ENCODE results near the gene CCT2.
"Not testable (repeated sequence)": the region's sequence is repeated elsewhere in the genome, so short reads cannot be mapped to it uniquely, and the experiment has no call there.

CCT2 gene

DNA sequence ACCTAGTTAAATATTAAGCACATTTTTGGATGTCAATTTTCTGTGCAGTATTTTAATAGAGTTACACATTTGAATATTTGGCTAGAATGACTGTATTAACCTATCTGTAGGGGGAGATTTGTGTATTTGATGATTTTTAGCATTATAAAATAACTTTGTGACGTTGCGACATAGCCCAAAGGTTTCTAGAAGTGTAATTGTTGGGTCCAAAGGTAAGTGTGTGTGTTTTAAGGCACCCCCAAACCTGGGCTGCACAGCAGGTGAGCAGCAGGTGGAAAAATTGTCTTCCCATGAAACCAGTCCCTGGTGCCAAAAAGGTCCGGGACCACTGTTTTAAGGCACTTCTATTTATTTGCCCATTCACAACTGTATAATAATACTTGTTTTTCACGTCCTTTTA is 3.3 kb downstream of the CCT2 start:
- no peak for DNase-seq (ENCODE audit: low read depth in 2 of 2)

DNA sequence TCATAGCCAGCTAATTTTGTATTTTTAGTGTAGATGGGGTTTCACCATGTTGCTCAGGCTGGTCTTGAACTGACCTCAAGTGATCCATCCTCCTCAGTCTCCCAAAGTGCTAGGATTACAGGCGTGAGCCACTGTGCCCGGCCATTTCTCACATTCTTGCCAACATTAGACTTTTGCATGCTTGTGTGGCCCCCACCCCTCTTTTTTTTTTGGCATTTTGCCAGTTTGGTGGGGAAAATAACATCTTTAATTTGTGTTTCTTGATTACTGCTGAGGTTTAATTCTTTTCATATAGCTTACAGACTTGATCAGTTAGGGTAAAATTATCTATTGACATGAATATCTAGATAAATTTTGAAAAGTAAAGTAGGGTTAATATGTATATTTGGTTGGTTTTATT is 3.8 kb downstream of the CCT2 start:
- DNase-seq (ENCODE audit: low read depth in 2 of 2): no peak

DNA sequence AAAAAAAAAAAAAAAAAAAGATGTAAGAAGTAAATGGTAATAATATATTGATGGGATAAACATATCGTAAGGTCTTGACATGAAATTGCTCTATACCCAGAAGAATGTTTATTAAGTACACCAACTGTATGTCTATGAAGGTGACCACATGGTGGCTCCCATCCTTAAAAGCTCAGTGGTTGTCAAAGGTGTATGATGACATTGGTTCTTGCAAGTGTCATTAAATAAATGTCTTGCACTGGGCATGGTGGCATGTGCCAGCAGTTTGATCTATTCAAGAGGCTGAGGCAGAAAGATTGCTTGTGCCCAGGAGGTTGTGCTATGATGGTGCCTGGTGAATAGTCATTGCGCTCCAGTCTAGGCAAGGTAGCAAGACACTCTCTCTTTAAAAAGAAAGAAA is 10.4 kb downstream of the CCT2 start:
- no peak for DNase-seq (ENCODE audit: low read depth in 2 of 2)

DNA sequence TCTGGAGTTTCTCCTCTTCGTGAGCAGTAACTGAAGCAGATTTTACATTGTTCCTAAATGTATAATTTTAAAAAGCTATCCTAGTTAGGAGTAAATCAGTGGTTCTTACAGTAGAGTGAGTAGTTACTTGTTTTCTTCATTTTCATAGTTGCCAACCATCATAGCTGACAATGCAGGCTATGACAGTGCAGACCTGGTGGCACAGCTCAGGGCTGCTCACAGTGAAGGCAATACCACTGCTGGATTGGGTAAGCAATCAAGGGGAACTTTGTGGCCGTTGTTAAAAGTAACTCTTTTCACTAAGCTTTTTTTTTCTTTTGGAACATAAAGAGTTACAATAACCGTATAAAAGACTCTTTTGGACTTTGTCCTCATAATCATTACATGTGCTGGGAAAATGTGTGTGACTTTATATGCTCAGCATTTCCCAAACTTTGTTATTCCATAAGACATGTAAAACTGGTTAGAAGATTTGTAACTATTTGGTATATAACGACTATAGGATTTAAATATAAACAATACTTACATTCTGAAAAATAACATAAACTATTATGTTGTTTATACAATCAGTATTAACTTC is 13.0 kb downstream of the CCT2 start:
- no peak for DNase-seq (ENCODE audit: low read depth in 2 of 2)

GRCh38 chr12:69600804-69601203 is 15.5 kb downstream of the CCT2 start:
- no peak for DNase-seq (ENCODE audit: low read depth in 2 of 2)

GRCh38 chr12:69601962-69602685 is 16.9 kb downstream of the CCT2 start:
- DNase-seq (ENCODE audit: low read depth in 2 of 2): no peak

DNA sequence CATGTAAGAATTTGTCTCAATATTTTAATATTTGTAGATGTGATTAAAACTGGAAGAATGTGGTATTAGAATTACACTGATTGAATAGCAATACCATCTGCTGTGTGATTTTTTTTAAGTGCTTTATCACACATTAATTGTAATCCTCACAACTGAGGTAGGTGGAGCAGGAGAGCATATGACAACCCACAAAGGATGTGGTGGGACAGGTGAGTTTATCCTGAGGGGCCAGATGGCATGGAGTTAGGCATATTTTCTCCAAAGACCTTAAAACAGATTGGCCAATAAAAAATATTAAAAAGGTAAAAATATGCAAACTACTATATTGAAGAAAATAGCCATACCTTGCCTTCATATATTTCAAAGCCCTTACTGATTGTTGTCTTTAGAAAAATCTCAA is 17.7 kb downstream of the CCT2 start:
- no peak for DNase-seq (ENCODE audit: low read depth in 2 of 2)

- not testable (repeated sequence) for DNase-seq (ENCODE audit: low read depth in 2 of 2)
Observed at GRCh38 chr12:69603556-69603955, 18.3 kb downstream of the CCT2 start.

DNA sequence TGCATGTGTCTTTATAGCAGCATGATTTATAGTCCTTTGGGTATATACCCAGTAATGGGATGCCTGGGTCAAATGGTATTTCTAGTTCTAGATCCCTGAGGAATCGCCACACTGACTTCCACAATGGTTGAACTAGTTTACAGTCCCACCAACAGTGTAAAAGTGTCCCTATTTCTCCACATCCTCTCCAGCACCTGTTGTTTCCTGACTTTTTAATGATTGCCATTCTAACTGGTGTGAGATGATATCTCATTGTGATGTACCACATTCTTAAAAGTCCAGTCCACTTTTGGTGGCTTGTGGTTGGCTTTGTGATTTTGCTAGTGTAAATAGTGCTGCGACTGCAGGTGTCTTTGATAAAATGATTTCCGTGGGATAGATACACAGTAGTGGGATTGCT is 19.0 kb downstream of the CCT2 start:
- not testable (repeated sequence) for DNase-seq (ENCODE audit: low read depth in 2 of 2)

DNA sequence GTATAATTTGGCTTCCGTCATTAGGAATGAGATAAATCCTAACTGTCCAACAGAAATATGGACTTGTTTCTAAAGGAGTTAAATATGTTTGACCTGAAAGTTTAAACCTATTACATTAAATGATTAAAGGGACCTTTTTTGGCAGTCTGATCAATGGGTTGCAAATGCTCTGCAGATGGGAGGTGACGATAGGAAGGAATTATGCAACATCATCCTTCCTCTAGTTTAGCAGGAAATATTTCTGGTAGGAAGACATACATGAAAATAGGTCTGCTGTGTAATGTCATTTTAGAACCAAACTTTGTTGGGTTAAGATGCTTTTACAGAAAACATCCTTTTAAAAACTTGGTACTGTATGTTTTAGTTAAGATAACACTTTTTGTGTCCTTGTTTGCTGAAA is 22.9 kb downstream of the CCT2 start:
- no peak for DNase-seq (ENCODE audit: low read depth in 2 of 2)

GRCh38 chr12:69610126-69610525 is 24.9 kb downstream of the CCT2 start:
- no peak for DNase-seq (ENCODE audit: low read depth in 2 of 2)

DNA sequence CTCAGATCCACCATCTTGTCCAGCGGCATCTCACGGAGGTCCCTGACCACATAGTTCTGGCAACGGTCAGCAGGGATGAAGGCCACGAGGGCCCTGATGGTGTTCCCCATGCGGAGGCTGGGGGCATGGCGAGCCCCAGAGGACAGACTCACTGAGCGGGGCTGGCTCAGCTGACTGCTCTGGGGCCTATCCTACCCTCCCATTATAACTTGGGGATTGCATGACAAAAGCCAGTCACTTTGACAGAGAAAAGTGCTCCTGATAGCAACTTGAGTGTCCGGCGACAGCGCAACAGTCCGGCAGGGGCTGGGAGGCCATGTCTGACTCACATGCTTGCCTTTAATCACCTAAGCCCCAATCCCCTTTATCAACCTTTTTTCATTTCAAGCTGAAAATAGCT is 25.5 kb downstream of the CCT2 start, which contains the start of gene LRRC10:
Gene LRRC10 (minus strand): TSS at position 179 of the 400 bp plus-strand sequence. CDS start 69 bp downstream, at position 110.
- no peak for DNase-seq (ENCODE audit: low read depth in 2 of 2)

GRCh38 chr12:69613351-69613750 is 28.1 kb downstream of the CCT2 start:
- DNase-seq (ENCODE audit: low read depth in 2 of 2): no peak

GRCh38 chr12:69616025-69616424 is 30.8 kb downstream of the CCT2 start:
- DNase-seq (ENCODE audit: low read depth in 2 of 2): no peak

DNA sequence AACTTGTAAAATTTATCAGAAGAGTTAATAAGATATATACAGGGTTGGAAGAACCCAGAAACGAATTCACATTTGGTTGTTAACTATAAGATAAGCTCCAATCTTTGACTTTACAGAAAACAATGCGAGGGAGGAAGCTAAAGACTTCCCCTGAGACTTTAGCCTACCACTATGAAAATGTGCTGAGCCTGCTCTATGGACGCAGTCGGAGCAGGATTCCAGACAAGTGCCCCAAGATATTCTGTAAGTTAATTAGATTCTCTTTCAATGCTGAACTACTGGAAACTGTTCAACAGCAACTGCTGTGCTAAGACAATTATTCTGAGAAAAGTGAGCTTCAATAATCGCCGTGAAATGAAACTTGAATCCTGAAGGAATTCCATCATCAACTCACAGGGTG is 33.8 kb downstream of the CCT2 start:
- DNase-seq (ENCODE audit: low read depth in 2 of 2): no peak

DNA sequence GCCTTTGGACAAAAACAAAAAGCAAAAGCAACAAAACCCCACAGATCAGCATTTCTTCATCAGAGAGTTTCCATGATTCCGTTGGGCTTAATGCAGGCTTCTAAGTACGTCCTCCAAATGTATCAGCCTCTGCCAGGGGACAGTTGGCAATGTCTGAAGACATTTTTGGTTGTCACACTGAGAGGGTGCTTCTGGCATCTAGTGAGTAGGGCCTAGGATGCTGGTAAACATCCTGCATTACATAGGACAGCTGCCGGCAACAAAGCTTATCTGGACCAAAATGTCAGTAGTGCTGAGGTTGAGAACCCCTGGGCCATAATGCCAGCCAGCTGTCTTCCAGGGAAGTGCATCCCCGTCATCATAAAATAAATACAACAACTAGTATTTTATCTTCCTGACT is 34.8 kb downstream of the CCT2 start:
- DNase-seq (ENCODE audit: low read depth in 2 of 2): no peak

- no peak for DNase-seq (ENCODE audit: low read depth in 2 of 2)
Observed at GRCh38 chr12:69620921-69621320, 35.7 kb downstream of the CCT2 start.

DNA sequence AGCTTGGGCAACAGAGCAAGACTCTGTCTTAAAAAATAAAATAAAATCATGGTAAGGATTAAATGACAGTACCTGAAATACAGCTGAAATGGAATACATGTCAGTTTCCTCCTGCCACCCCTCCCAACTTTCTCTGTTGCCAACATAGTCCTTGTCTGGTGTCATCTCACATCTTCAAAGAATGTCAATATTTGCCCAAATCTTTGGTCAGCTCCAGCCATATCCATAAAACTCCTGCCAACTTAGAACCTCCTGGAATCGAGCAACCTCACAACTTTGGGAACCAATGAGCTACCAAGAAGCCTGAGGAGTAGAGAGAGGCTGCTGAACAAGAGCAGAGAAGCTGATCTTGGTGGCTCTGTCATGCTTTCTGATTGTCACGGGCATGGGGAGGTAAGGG is 36.3 kb downstream of the CCT2 start:
- DNase-seq (ENCODE audit: low read depth in 2 of 2): no peak

GRCh38 chr12:69623970-69624369 is 38.7 kb downstream of the CCT2 start:
- no peak for DNase-seq (ENCODE audit: low read depth in 2 of 2)

DNA sequence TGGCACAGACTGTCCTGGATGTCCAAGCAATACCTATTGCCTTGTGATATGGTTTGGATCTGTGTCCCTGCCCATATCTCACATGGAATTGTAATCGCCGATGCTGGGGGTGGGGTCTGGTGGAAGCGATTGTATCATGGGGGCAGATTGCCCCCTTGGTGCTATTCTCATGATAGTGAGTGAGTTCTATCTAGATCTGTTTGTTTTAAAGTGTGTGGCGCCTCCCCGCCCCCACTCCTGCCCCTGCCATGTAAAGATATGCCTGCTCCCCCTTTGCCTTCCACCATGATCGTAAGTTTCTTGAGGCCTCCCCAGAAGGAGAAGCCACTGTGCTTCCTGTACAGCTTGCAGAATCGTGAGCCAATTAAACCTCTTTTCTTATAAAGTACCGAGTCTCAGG is 42.2 kb downstream of the CCT2 start:
- DNase-seq (ENCODE audit: low read depth in 2 of 2): no peak

DNA sequence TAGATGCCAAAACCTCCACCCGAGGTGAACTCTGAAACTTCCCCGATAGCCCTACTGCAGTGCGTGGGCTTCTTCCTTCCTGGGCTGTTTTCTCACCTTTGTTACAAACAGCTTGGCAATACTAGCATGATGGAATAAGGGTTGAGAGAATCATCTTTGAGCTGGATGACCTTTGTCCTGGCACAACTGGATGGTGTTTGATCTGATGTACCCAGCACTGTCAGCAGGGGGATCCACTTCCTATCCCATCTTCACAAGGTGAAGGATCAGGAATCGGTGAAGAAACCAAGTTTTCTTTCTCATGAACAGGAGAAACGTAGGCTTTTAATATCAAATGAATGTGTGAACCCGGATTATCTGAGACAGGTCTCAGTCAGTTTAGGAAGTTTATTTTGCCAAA is 44.9 kb downstream of the CCT2 start:
- DNase-seq (ENCODE audit: low read depth in 2 of 2): no peak

- no peak for DNase-seq (ENCODE audit: low read depth in 2 of 2)
Observed at GRCh38 chr12:69633061-69633460, 47.8 kb downstream of the CCT2 start.

GRCh38 chr12:69639400-69640016 is 54.2 kb downstream of the CCT2 start:
- peak; percentile 8 to 23 for DNase-seq (ENCODE audit: low read depth in 2 of 2)
